HG02970 (cell line): ENCODE results near the gene ANP32E.
"Not testable (repeated sequence)": the region's sequence is repeated elsewhere in the genome, so short reads cannot be mapped to it uniquely, and the experiment has no call there.

Experiments
- ATAC-seq: cut with Tn5 transposase; IDR thresholded peaks from one replicate; pipeline ENCODE4 v1.9.1; 2021; ENCODE audit warnings: mild to moderate bottlenecking, moderate library complexity, moderate number of reproducible peaks; ENCODE audit not compliant: unreplicated experiment, low FRiP score

Gene ANP32E

DNA sequence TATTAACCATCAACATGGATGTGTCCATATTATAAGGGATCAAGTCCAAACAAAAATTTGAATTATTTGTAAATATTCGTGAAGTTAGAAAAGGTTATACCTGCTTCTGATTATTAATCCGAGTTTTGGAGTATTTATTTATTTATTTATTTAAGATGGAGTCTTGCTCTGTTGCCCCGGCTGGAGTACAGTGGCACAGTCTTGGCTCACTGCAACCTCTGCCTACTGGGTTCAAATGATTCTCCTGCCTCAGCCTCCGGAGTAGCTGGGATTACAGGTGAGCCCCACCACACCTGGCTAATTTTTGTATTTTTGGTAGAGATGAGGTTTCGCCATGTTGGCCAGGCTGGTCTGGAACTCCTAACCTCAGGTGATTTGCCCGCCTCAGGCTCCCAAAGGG lies 20.1 kb downstream of the ANP32E start:
- not testable (repeated sequence) for ATAC-seq

DNA sequence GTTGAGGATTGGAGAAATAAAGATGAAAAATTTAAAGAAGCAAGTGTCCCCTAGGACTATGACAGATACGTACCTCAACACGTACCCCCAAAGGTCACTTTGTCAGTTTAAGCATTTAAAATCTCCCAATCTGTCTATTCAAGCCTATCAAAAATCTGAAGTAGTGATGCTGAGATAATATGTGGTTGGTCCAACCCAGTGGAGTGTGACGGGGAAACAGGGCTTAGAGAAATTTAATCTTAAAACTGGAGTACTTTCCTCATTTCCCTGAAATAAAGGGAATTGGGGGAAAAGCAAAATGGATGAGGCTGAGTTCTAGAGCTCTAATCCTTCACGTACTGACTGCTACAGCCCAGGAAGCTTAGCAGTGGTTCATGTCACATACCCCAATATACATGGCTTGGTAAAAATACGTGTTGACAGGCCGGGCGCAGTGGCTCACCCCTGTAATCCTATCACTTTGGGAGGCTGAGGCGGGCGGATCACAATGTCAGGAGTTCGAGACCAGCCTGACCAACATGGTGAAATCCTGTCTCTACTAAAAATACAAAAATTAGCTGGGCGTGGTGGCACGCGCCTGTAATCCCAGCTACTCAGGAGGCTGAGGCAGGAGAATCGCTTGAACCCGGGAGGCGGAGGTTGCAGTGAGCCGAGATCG lies 21.7 kb downstream of the ANP32E start:
- ATAC-seq: not testable (repeated sequence)

DNA sequence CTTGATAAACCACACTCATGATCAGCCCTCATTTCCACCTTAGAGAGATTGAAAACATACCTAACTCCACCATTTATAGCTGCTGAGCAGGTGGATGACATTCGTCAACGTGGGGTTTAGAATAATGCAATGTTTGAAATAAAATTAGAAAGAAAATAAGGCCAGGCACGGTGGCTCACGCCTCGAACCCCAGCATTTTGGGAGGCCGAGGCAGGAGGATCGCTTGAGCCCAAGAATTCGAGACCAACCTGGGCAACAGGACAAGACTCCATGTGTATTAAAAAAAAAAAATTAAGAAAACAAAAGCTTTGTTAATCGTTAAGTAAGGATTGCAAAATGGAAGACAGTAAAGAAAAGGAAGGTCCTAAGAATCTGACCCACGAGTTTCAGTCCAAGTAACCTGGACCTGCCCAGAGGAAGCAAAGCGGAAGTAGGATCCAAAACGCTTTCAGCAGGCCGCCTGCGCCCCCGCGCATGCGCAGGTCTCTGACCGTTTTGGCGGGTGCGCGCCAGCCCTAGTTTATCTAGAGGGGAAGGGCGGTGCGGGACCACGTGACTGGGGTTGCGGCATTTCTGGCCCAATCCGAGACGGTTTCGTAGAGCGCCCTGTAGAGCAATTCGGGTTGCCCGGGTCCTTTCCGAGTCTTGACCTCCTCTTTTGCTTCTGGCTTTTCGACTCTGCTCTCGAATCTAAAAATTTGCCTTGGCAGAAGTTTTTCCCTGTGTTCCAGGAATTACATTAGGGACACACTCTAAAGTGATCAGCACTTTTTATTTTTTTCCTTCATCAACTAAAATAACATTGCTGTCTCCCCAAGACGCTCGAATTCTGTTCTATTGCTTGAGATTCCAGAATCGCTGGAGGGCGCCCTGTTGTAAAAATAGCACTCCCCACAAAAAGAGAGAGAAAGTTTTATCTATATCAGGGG lies 22.5 kb downstream of the ANP32E start:
- peak; percentile 86 for ATAC-seq

DNA sequence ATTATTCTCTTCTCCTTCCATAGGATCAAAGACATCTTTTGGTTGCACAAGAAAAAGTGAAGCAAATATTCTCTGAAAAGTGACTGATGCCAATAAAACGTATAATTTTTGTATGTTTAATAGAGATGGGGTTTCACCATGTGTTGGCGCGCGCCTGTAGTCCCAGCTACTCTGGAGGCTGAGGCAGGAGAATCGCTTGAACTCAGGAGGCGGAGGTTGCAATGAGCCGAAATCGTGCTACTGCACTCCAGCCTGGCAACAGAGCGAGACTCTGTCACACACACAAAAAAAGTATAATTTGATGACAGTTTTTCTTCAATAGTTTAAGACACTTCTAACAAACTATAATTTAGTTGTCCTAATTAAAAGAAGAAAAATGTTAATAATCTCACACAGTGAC lies 23.8 kb downstream of the ANP32E start:
- ATAC-seq: no peak

DNA sequence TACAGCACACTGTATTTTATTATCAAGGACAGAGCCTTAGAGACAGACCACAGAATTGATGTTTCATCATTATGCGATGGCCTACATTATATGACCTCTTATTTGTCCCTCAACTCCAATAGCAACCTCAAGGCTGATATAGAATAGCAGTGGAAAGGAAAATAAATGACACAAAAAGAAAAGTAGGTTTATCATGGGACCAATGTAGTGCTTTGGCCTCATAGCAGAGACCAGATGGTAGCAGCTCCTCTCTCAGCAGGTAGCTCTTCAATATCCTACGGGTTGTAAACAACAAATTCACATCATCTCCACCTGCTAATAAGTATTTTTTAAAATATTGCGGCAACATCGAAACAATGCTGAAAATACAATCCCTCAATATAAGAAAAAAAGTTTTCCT lies 25.2 kb downstream of the ANP32E start:
- no peak for ATAC-seq

DNA sequence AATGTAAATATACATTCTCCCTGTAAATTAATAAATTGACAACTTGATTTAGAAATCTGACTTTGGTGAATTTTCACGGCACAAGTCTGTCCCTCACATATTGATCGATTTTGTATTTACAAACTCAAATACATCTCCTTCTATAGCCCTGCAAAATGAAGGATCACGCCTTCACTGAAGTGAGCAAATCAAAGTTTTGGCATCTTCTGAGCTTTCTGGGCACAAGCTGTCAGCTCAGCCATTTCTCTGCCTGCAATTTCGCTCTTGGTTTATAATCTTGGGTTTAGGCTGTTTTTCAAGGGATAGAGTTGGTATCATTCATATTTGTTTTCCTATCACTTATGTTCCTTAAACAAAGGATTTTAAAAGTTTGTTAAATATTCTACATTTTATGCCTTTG lies 25.8 kb downstream of the ANP32E start:
- no peak for ATAC-seq

DNA sequence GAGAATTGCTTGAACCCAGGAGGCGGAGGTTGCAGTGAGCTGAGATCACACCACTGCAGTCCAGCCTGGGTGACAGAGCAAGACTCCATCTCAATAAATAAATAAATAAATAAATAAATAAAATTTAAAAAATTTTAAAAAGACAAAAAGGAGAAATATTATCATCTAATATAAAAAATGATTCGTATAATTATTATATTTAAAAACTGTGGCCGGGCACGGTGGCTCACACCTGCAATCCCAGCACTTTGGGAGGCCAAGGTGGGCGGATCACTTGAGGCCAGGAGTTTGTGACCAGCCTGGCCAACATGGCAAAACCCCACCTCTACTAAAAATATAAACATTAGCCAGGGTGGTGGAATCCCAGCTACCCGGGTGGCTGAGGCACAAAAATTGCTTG lies 27.5 kb downstream of the ANP32E start:
- ATAC-seq: not testable (repeated sequence)

DNA sequence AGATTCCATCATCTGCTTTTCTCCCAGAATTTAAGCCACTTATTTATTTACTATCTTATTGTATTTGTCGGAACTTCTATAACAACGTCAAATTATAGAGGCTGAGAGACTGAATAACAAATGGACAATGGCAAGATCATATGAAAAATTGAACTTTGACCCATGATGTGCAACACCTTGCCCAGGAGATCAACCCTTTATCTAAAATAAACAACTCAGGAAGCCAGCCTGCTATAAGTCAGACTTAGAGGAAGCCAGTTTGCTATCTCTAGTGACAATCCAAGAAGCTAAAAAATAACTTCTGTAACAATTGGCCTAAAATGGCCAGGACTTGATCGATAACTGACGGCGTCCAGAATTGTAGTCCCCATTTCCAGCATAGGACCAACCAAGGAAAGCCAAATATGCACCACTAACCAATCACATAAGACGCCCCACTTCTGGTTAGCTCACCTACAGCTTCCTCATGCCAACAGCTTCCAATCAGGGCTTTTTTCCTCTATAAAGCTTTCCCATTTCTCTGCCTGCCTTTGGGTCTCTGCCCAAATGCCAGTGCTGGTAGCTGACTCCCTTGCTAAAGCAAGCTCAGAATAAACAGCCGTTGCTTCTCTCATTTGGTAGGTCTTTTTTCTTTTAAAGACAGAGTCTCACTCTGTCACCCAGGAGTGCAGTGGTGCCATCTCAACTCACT lies 28.5 kb downstream of the ANP32E start:
- ATAC-seq: no peak

DNA sequence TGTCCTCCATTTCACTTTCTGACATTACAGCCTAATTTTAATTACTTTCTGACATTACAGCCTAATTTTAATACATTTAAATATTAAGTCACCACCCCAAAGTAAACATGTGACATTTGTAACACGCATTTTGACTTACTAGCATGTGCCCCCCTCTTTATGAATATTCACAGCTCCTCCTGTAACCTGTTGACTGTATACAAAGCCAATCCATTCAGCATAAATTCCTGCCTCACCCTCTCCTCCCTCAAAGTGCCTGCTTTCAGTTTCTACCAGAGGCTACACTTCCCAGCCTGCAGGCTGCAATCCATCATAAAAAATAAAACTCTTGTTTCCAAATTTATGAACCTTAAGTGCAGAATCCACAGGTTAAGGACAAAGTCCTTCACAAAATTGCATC lies 39.5 kb downstream of the ANP32E start:
- ATAC-seq: no peak

DNA sequence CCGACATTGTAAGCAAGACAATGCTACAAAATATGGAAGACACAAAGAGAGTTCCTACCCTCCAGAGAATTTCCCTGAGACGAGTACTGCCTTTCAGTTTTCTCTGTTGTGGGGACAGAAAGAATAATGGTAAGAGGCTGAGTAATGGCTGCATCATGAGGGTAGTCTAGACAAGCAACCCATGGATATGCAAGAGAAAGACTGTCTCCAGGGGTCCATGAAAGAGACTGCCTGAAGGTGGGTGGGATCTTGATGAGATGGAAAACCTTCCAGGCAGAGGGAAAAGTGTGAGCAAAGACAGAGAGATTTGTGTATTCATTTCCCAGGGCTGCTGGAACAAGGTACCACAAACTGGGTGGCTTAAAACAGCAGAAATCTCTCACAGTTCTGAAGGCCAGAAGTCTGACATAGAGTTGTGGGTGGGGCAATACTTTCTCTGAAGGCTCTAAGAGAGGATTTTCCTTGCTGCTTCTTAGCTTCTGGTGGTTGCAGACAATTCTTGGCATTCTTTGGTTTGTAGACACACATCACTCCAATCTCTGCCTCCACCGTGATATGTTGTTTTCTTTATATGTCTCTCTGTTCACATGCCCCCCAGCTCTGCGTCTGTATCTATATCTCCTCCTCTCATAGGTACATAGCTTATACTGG lies 41.4 kb downstream of the ANP32E start:
- ATAC-seq: no peak

DNA sequence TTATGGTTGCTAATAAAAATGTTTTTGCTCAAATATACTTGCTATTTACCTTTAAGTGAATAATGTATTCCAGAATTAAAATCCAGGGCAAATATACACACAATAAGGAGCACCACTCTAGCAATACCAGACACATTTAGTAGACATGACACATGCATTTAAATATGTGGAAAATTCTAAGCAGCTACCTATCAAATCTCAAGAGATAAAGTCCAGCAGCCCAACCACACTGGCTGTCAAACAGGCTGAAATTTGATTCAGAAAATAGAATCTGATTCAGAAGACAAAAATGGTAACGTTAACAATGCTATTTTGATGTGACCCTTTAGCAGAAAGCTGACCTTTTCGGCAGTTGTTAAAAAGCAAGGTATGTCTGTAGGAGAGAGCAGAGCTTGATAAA lies 43.9 kb downstream of the ANP32E start:
- no peak for ATAC-seq

DNA sequence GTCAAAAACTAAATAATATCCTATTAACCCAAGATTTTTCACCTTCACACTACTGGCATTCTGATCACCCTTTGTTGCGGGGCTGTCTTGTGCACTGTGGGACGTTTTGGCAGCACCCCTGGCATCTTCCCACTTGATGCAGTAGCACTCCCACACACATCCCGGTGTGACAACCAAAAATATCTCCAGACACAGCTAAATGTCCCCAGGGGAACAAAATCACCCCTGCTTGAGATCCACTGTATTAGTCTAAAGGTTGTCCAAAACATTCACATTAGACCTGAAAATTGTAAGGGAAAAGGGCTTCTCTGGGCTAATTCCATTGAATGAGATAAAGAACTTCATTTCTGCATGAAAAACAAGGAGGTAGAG lies 48.4 kb downstream of the ANP32E start:
- no peak for ATAC-seq

DNA sequence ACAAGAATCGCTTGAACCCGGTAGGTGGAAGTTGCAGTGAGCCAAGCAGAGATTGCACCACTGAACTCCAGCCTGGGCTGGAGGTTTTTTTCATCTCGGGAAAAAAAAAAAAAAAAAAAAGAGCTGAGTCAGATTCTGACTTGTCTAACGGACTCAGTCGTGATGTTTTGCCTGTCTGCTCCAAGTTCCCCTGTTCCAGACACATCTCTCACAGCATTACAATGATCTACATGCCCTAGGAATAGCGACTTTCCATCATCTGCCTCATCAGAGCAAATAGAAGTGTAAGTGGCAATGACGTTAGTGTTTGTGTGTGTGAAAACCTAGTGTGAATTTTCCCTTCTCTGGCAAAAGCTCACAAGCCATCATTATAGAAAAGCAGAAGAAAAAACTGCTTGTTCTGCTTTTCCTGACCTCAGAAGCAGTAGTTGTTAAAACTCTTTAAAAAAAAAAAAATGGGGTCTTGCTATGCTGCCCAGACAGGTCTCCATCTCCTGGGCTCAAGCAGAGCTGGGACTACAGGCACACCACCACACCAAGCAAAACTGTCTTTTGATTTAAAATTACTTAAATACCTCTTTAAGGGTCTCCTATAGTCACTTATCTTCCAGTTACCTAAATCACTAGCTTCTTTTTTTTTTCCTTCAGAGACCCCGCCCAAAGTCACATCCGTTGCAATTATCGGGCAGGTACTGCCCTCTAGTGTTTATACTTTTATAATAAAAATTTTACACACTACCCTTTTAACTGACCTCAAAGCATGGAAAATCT lies 48.9 kb downstream of the ANP32E start:
- no peak for ATAC-seq

DNA sequence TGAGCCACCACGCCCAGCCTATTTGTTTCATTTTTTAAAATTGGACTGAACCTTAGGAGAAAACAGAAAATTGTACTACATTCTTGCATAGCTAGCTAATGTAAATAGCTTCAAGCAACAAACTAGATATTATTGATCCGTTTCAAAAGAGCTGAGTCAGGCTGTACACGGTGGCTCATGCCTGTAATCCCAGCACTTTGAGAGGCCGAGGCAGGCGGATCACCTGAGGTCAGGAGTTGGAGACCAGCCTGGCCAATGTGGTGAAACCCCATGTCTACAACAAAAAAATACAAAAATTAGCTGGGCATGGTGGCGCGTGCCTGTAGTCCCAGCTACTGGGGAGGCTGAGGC lies 49.5 kb downstream of the ANP32E start:
- ATAC-seq: not testable (repeated sequence)

DNA sequence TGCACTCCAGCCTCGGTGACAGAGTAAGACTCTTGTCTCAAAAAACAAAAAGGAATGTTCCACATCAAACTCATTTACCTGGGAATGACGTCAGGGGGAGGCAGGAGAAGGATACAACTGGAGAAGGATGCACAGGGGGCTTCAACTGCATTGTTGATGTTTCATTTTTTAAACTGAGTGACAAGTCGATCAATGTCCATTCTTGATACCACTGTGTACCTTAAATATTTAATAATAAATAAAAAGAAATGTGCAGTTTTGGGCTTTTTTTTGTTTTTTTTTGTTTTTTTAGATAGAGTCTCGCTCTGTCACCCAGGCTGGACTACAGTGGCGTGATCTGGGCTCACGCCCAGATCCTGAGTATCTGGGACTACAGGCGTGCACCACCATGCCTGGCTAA lies 50.4 kb downstream of the ANP32E start:
- ATAC-seq: no peak

DNA sequence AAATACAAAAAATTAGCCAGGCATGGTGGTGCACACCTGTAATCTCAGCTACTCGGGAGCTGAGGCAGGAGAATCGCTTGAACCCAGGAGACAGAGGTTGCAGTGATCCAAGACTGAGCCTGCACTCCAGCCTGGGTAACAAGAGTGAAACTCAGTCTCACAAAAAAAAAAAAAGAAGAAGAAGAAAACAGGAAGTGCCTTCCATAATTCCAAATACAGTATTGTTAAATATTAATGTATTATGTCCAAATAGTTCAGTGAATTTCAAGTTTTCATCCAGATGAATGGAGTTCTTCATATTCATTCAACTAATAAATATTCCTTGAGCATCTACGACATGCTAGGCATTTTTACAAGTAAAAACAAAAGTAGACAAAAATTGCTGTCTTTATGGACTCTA lies 52.9 kb downstream of the ANP32E start:
- no peak for ATAC-seq

DNA sequence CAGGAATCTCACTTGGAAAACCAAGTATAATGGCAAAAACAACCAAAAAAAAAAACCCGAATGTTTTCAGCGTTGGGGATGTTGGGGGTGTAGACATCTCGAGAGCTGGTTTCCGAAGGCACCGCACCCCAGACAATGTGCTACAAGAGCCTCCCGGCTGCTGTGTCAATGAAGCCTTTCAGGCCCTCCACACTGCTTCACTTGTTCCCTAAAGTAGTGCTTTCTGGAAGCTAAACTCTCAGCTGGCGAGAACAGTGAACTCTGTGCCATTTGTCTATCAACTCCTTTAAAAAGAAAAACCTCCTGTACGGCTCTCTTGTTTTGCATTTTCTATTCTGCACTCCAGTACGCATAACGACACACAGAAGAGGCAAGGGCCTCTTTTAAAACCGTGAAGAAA lies 53.7 kb downstream of the ANP32E start:
- no peak for ATAC-seq

DNA sequence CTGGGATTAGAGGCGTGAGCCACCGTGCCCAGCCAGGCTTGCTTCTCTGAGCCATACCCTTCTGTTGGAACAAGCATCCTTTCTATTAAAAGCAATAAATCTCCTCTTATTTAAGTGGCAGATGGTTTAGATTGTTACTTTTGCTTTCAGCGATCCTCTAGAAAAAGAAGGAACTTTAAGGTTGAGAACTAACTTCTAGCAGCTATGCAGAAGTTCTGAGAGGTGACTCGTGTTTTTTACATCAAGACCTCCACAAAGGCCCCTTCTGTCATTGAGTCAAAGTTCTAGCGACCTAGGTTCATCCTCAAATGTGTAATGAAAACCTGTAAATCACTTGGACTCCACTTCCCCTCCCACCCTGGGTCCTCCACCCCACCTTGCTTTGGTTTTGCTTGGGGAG lies 55.4 kb downstream of the ANP32E start:
- no peak for ATAC-seq

DNA sequence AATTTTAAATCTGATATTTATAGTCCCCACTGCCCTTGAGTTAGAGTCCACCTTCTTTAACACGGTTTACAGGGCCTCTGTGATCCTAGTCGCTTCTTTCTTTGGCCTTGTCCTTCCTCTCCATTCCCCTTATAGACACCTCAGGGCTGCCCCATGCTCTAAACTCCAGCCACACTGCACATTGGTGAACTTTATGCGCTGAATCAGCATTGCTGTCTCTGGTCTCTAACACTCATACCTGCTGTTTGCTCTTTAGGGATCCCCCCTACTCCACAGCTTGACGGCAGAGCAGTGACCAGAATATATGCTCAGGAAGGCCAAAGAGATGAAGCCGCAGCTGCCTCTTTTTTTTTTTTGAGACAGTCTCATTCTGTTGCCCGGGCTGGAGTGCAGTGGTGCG lies 56.0 kb downstream of the ANP32E start:
- ATAC-seq: no peak

DNA sequence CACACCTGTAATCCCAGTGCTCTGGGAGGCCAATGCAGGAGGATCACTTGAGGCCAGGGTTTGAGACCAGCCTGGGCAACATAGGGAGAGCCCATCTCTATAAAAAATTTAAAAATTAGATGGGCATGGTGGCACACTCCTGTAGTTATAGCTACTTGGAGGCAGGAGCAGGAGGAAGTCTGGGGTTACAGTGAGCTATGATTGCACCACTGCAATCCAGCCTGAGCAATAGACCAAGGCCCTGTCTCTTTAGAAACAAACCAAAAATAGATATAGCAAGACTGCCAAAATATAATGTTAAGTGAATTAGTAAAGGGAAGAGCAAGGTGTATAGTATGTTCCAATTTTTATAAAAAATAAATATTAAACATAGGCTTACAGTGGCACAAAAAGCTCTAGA lies 57.4 kb downstream of the ANP32E start:
- no peak for ATAC-seq
